Left colon (tissue), 2 donors: ENCODE results near the gene NPHS1. TPM values are rescaled to one million over a fixed set of nuclear protein-coding genes. Genes with fewer than 3 reads are reported as not detected.
A peak's percentile ranks its signal among the peaks of the same experiment; 100 is the strongest.

Experiments
- ATAC-seq: fragments of 200-7000 bp; cut with Tn5 transposase; one replicate; pipeline ENCODE4 v1.9.1; 2020; ENCODE audit warnings: mild to moderate bottlenecking, moderate library complexity
- DNase-seq, 2 donors: peaks; one replicate each; pipeline ENCODE4 v3.0.0-alpha.2; 2020
- intact Hi-C, 2 donors: fragments of 100-400 bp; cut with DNase I in 1 of 2; cut with micrococcal nuclease in 1 of 2; formaldehyde crosslinking; loops; one replicate each; pipeline versions ENCODE4 v1.11.2 to v1.14.0; 2022; cut with DNase I, micrococcal nuclease
- total RNA-seq, 2 donors: library from RNA; stranded (reverse); fragmentation: NEBNext Ultra II Directional; extraction: Animal tissue kit (Norgen Biotek cat#: 25700); gene quantifications; one replicate each; pipeline ENCODE4 v1.2.1, GENCODE V29; 2021
- donor health status: DM: no; HTN: no; CAD: no.
- donor health status: DM: yes; HTN: yes; CAD: no.

NPHS1 gene
- total RNA-seq, 2 donors from 2014 or later, result not detected

GRCh38 chr19:35832054-35832453 is 20.2 kb downstream of the NPHS1 start:
- no peak for ATAC-seq
- intact Hi-C loops, result no loop called here

GRCh38 chr19:35830986-35831385 is 21.3 kb downstream of the NPHS1 start:
- intact Hi-C loops, result no loop called here
- no peak for ATAC-seq

More at GRCh38 chr19:35832054-35832453, 20.2 kb downstream of the NPHS1 start:
- DNase-seq, result no peak

GRCh38 chr19:35828692-35829301 is 23.5 kb downstream of the NPHS1 start:
- ATAC-seq (peak; percentile 71), DNase-seq (peak; percentile 33 to 79)
- intact Hi-C loops, result no loop called here

More at GRCh38 chr19:35830986-35831385, 21.3 kb downstream of the NPHS1 start:
- DNase-seq, result no peak

DNA sequence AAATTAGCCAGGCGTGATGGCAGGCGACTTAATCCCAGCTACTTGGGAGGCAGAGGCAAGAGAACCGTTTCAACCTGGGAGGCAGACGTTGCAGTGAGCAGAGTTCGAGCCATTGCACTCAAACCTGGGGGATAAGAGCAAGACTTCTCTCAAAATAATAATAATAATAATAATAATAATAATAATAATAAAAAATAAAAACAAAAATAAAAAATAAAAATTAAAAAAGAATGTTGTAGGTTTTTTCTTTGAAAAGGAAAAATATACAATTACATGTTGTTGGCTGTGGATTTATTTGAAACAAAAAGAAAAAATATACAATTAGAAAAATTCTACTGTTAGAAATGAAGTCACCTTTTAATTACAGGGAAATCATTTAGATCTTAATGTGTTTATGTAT is 28.2 kb downstream of the NPHS1 start:
- ATAC-seq (no peak), DNase-seq (no peak)
- intact Hi-C loops, result no loop called here

DNA sequence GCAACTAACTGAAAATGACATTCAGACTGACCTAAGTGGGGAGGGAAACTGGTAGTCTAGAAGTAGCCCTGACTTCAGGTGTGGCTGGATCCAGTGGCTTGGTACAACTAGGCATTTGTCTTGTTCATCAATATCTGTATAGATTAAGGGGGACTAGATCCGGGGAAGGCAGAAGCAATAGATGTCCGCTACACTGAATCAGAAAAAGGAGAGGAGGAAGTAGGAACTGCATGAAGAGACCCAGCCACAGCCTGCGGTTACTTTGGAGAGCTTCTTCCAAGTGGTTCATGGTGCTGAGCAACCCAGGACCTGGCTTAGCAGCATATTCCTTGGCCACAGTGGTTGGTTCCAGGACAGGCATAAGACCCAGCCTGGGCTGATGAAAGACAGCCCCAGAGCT is 29.7 kb downstream of the NPHS1 start:
- intact Hi-C loops, result no loop called here
- no peak for ATAC-seq

GRCh38 chr19:35818445-35818844 is 33.9 kb downstream of the NPHS1 start:
- ATAC-seq, result no peak
- intact Hi-C loops, result no loop called here
- DNase-seq, result no peak

More for the DNA sequence above, 29.7 kb downstream of the NPHS1 start:
- no peak for DNase-seq

- intact Hi-C loops, result no loop called here
- DNase-seq (no peak), ATAC-seq (no peak)
Measured at GRCh38 chr19:35816846-35817245, 35.5 kb downstream of the NPHS1 start.

- no peak for ATAC-seq
- intact Hi-C loops, result no loop called here
Measured at GRCh38 chr19:35816262-35816661, 36.0 kb downstream of the NPHS1 start.

GRCh38 chr19:35813043-35813890 is 39.0 kb downstream of the NPHS1 start:
- no peak for DNase-seq
- intact Hi-C loops, result no loop called here
- no peak for ATAC-seq

More at GRCh38 chr19:35816262-35816661, 36.0 kb downstream of the NPHS1 start:
- no peak for DNase-seq

DNA sequence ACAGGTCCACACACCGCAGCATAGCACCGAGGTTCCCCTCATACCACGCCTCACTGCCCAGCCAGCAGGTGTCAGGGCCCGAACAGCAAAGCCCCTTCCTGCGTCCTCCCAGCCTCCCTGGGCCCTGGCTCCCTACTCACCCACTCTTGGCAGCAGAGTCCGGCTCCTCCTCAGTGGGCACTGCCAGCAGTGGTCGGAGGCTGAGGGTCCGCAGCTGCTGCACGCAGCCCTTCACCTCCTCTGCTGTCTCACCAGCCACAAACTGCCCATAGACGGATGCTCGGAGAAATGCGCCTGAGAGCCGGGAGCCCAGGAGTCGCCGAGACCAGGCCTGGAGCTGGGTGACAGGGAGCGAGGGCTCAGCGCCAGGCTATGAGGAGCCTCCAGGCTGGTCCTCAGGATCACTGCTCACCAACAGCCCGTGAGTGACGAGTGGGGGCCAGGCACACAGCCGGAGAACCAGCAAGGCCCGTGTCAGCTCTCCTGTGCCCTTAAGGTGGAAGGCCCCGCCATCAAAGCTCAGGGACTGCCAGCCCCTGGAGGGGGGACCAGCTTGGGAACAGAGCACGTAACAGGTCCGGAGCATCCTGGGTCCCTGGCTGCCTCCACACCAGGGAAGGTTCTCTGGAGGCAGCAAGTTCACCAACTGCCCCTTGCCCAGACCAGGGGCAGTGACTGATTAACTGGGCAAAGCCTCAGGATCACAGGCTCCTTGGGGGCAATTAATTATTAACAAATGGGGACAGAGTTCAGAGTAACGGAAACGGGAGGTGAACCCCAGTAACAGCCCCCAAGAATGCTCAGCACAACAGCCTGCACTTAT is 39.9 kb downstream of the NPHS1 start, which contains the start of gene PRODH2:
PRODH2 (minus strand) TSS at position 626 of the 823 bp plus-strand sequence; CDS start at position 586, 40 bp downstream.
- intact Hi-C loops, result no loop called here
- no peak for ATAC-seq
- no peak for DNase-seq

DNA sequence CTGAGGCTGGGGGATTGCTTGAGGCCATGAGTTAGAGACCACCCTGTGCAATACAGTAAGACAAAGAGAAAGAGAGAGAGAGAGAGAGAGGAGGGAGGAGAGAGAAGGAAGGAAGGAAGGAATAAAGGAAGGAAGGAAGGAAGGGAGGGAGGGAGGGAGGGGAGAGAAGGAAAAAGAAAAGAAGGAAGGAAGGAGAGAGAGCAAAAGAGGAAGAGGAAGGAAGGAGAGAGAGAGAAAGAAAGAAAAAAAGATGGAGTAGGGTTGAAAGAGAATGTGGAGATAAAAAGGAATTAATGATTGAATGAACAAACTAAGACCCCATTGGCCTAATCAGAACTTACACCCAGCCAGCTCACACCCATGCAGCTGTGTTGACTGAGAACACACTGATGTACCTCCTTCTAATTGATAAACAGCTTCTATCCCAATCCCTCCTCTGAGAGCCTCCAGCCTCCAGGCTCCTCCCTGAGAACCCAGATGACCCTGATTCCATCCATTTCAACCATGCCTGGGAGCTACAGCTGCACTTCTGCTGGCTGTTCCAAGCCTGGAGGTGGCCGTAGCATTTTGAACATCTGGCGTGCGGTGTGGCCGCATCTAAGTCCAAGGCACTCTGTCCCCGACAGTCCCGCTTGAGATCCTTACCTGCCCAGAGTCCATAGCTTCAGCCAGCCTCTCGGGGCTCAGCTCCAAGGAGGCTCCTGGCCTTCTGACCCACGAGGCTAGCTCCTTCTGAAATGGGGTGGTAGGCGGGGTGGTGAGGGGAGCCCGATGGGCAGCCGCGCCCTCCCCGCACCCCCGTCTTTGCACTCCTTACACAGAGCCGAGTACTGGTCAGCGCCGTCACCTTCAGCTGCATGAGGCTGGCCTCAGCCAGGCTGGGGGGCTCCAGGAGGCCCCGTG is 40.7 kb downstream of the NPHS1 start:
- intact Hi-C loops, result no loop called here
- no peak for DNase-seq
- no peak for ATAC-seq

DNA sequence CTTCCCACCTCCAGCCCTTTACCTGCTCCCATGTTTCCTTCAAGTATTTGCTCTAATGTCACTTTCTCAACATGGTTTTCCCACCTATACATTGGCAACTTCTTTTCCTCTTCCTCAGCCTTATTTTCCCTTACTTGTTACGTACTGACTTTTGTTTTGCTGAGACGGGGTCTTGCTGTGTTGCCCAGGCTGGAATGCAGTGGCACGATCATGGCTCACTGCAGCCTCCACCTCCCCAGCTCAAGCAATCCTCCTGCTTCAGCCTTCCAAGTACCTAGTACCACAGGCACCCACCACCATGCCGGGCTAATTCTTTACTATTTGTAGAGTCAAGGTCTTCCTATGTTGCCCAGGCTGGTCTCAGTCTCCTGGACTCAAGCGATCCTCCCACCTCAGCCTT is 44.7 kb downstream of the NPHS1 start:
- DNase-seq, result no peak
- intact Hi-C loops, result no loop called here
- no peak for ATAC-seq

DNA sequence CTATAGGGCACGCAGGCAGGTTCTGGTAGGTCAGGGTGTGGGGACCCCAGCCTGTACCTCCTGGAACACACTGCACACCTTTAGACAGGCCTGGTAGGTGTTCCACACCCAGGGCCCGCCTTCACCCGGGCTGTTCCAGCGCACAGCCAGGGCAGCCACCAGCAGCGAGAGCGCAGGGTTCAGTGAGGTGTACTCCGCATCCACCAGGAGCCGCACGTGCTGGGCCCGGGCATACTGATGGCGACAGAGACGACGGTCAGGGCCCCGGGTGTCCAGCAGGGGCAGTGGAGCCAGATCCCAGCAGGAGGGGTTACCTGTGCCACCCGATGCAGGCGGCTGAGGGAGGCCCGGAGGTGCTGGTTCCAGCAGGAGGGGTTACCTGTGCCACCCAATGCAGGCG is 45.7 kb downstream of the NPHS1 start:
- ATAC-seq, result no peak
- DNase-seq, result no peak
- intact Hi-C loops, result no loop called here

GRCh38 chr19:35805526-35806102 is 46.7 kb downstream of the NPHS1 start:
- no peak for DNase-seq
- ATAC-seq, result no peak
- intact Hi-C loops, result no loop called here

- no peak for DNase-seq
- no peak for ATAC-seq
- intact Hi-C loops, result no loop called here
Measured at GRCh38 chr19:35801828-35802227, 50.5 kb downstream of the NPHS1 start.

- DNase-seq, result no peak
- intact Hi-C loops, result no loop called here
- ATAC-seq, result no peak
Measured at GRCh38 chr19:35797663-35798062, 54.6 kb downstream of the NPHS1 start.

GRCh38 chr19:35796645-35797542 is 55.4 kb downstream of the NPHS1 start:
- no peak for DNase-seq
- intact Hi-C loops, result no loop called here

More at GRCh38 chr19:35796645-35797542, 55.4 kb downstream of the NPHS1 start:
- ATAC-seq, result no peak
